Stimulated activated CD8-positive, alpha-beta memory T cell treated with anti-CD3 and anti-CD28 coated beads, Interleukin-15, amount 100 ng/mL, for 48 hours (primary cell): ENCODE data around the gene NLGN2.

Experiments used
- DNase-seq, 2 donors: peaks; one replicate each; pipeline ENCODE4 v3.0.0-alpha.2; 2020; ENCODE audit warnings: low read depth in 2 of 2

Gene NLGN2

GRCh38 chr17:7437950-7438614 lies 30.4 kb downstream of the NLGN2 start:
- DNase-seq = no peak

GRCh38 chr17:7438656-7439460 lies 31.2 kb downstream of the NLGN2 start:
- no peak for DNase-seq

GRCh38 chr17:7439462-7440112 lies 31.9 kb downstream of the NLGN2 start, which contains the start of gene FGF11:
TSS of gene FGF11 (plus strand) at chr17:7439512. CDS start at chr17:7439621, 109 bp downstream.
- no peak for DNase-seq

GRCh38 chr17:7440113-7440833 lies 32.6 kb downstream of the NLGN2 start:
- DNase-seq = no peak

GRCh38 chr17:7440834-7441195 lies 33.2 kb downstream of the NLGN2 start:
- DNase-seq = no peak

GRCh38 chr17:7441266-7441665 lies 33.6 kb downstream of the NLGN2 start:
- DNase-seq = no peak

GRCh38 chr17:7442142-7442541 lies 34.5 kb downstream of the NLGN2 start:
- no peak for DNase-seq

GRCh38 chr17:7443499-7444485 lies 36.1 kb downstream of the NLGN2 start:
- DNase-seq = no peak

- no peak for DNase-seq
Measured at GRCh38 chr17:7444682-7445618, 37.3 kb downstream of the NLGN2 start, which contains the start of gene CHRNB1. TSS of gene CHRNB1 (plus strand) at chr17:7445061. CDS start at chr17:7445128, 67 bp downstream.

GRCh38 chr17:7445619-7445968 lies 37.9 kb downstream of the NLGN2 start:
- no peak for DNase-seq

- DNase-seq = no peak
Measured at GRCh38 chr17:7448461-7448860, 40.8 kb downstream of the NLGN2 start.

GRCh38 chr17:7459961-7460545 lies 52.4 kb downstream of the NLGN2 start:
- no peak for DNase-seq

GRCh38 chr17:7460850-7461660 lies 53.4 kb downstream of the NLGN2 start:
- no peak for DNase-seq

- DNase-seq = no peak
Measured at GRCh38 chr17:7462474-7463371, 55.1 kb downstream of the NLGN2 start.

GRCh38 chr17:7463372-7463846 lies 55.8 kb downstream of the NLGN2 start:
- DNase-seq = no peak

GRCh38 chr17:7464081-7464480 lies 56.4 kb downstream of the NLGN2 start:
- no peak for DNase-seq

GRCh38 chr17:7465597-7466275 lies 58.1 kb downstream of the NLGN2 start:
- DNase-seq = no peak
